Naive thymus-derived CD8-positive, alpha-beta T cell (primary cell): ENCODE results near the gene FGF1. TPM values are rescaled to one million over a fixed set of nuclear protein-coding genes. Genes with fewer than 3 reads are reported as not detected.

Experiments used
- ATAC-seq, 2 donors: fragments of 150-1000 bp; cut with Tn5 transposase in 1 of 2; sonication (Bioruptor Pico), chemical (Tn5 transposase) in 1 of 2; 1 replicate in 1 of 2; 2 replicates in 1 of 2; pipeline ENCODE4 v1.10.0; 2021; ENCODE audit warnings: mild to moderate bottlenecking in 2 of 2, moderate library complexity in 2 of 2
- POLR2A ChIA-PET: fragments of 350-600 bp; sonication (Branson Sonifier 250); formaldehyde crosslinking; loops from one replicate; lab custom pipeline; 2021; ENCODE audit warnings: antibody characterized with exemption; lab: Charles Lee
- DNase-seq, 10 donors: peaks; one replicate each; pipeline versions ENCODE4 v3.0.0 to v3.0.0-alpha.2; 2020 to 2022
- H3K27ac Mint-ChIP-seq, 10 donors: one replicate each; pipeline ENCODE4 v1.8.0; 2020 to 2022; ENCODE audit warnings: mild to moderate bottlenecking in 10 of 10, mixed read lengths in 10 of 10, moderate library complexity in 4 of 10, inconsistent platforms in 1 of 10
- H3K27me3 Mint-ChIP-seq, 5 donors: one replicate each; pipeline ENCODE4 v1.8.0; 2021 to 2022; ENCODE audit warnings: mixed read lengths in 5 of 5
- H3K36me3 Mint-ChIP-seq, 3 donors: one replicate each; pipeline ENCODE4 v1.8.0; 2020 to 2022; ENCODE audit warnings: mixed read lengths in 3 of 3, mild to moderate bottlenecking in 2 of 3, inconsistent platforms in 1 of 3
- H3K4me1 Mint-ChIP-seq, 4 donors: one replicate each; pipeline ENCODE4 v1.8.0; 2021 to 2022; ENCODE audit warnings: mixed read lengths in 4 of 4
- H3K4me3 Mint-ChIP-seq, 10 donors: one replicate each; pipeline ENCODE4 v1.8.0; 2020 to 2022; ENCODE audit warnings: mild to moderate bottlenecking in 10 of 10, mixed read lengths in 10 of 10, moderate library complexity in 6 of 10, inconsistent platforms in 1 of 10
- H3K9me3 Mint-ChIP-seq, 9 donors: one replicate each; pipeline ENCODE4 v1.8.0; 2020 to 2022; ENCODE audit warnings: mixed read lengths in 9 of 9, mild to moderate bottlenecking in 3 of 9, inconsistent platforms in 1 of 9, moderate library complexity in 1 of 9
- polyA plus RNA-seq, 3 donors: library from polyadenylated mRNA; unstranded; fragments of 300-500 nt; fragmentation: Illumina TruSeq; gene quantifications; one replicate each; pipeline ENCODE4 v1.2.3, GENCODE V29; 2021
- total RNA-seq, 8 experiments: library from RNA in 2 of 8; stranded (reverse) in 2 of 8; gene quantifications; one replicate each; pipeline ENCODE4 v1.2.3 and lab custom pipeline; 2021 to 2026

The FGF1 gene
- total and polyA plus RNA-seq, 5 experiments from 2014 or later: not detected

DNA sequence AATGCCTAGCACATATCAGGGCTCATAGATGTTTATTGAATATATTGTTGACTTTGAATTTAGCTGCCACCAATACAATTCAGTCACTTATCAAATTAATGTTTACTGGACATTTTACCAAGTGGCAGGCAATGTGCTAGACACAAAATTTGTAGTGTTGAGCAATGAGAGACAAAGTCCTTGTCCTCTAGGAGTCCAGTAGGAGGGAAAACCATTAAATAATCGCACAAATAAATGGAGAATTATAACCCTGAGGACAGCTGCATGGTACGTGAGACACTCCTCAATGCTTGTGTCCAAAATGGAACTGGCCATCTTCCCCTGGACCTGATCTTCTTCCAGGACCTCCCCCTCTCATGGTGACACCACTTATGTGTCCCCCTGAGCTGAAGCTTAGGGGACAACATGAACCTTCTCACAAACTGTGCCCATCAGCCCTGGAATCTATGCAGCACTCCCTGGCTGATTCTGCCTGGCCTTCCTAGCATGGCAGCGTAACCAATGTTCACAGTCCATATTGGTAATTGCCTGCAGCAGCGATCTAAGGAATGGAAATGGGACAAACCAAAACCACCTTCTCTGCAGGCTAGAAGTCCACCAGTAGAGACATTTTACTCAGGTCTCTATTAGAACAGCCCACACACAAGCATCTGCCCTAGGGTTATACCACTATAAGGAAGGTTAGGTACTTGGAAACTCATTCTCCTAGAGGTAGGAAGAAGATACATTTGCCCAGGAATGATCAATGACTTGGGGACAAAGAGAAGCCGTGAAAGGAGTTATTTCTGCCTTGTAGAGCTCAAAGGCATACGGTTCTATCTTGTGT is 75.5 kb downstream of the FGF1 start:
- Mint-ChIP-seq H3K4me3 (no peak overlapping the region), H3K4me1 (peaks cover 0 to 5% (median 3%) of the 10 kb centered on the region in 4 donors), H3K27me3 (peaks cover 6 to 55% (median 18%) of the 10 kb centered on the region in 5 donors), H3K9me3 (no peaks in the 10 kb centered on the region), H3K27ac (no peak overlapping the region), H3K36me3 (no peaks in the 10 kb centered on the region)
- POLR2A ChIA-PET: no interaction called here
- no peak for DNase-seq
- ATAC-seq: no peak

DNA sequence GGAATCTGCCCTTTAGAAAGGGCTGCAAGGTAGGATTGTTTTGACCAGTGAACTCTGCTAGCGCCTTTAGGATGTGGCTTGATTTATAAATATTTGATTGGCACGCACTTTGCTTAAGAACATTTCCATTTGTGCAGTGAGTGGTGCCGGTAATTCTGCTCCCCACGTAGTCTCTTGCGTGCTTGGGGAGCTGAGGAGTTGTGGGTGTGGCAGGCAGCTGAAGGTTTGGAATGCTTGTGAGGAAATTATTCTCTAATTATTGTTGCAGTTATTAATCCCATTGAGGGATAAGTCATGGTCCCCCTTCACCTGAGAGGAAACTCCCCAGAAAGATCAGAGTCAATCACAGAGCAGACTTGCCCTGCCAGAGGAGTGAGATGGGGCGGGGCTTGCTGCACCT is 76.7 kb downstream of the FGF1 start:
- POLR2A ChIA-PET: no interaction called here
- Mint-ChIP-seq H3K4me3 (no peak overlapping the region), H3K9me3 (no peaks in the 10 kb centered on the region), H3K36me3 (no peaks in the 10 kb centered on the region), H3K27me3 (peaks cover 6 to 57% (median 19%) of the 10 kb centered on the region in 5 donors), H3K4me1 (peaks cover 0 to 5% (median 3%) of the 10 kb centered on the region in 4 donors), H3K27ac (no peak overlapping the region)
- no peak for ATAC-seq
- DNase-seq: no peak

DNA sequence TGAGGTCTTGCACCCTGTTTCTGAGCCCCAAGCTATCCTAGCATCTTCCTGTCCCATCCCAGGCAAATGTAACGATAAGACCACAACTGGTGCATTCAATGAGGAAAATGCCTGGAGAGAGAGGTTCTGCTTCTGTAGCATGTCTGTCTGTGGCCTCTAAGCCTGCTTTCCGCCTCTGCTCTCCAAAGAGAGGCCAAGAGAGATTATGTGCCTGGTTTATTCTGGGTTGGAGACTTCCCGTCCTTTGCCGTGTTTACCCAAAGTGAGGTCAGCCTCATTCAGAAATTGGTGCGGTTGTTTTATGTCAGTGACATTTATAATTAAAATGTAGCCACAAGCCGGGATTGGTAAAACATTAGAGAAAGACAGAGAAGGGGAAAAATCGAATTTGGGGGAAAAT is 77.8 kb downstream of the FGF1 start:
- POLR2A ChIA-PET: no interaction called here
- DNase-seq: no peak

DNA sequence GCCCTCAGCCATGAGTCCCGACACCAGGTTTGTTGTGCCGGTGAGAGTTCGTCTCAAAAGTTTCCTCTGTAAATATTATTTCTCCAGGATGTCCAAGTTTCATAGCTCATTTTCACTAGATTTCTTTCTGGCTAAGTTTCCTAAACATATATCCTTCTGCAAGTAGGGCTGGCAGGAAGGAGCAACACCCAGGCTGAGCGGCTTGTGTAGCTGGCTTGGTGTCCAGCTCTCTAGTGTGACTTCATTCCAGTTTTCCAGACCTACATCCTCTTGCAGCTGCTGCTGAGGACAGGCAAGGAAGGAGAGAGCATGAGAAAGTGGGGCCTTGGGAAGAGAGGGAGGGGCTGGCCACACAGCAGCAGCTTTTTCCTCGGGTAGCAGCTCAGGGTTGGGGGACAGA is 80.3 kb downstream of the FGF1 start:
- DNase-seq (no peak), ATAC-seq (no peak)
- no peak overlapping the region for H3K4me3 Mint-ChIP-seq
- H3K36me3 Mint-ChIP-seq: no peaks in the 10 kb centered on the region
- H3K27me3 Mint-ChIP-seq: peaks cover 8 to 73% (median 22%) of the 10 kb centered on the region in 5 donors
- no peak overlapping the region for H3K27ac Mint-ChIP-seq
- H3K4me1 Mint-ChIP-seq: no peaks in the 10 kb centered on the region
- POLR2A ChIA-PET: no interaction called here
- H3K9me3 Mint-ChIP-seq: no peaks in the 10 kb centered on the region

More for the DNA sequence above, 77.8 kb downstream of the FGF1 start:
- Mint-ChIP-seq H3K27ac (no peak overlapping the region), H3K9me3 (no peaks in the 10 kb centered on the region), H3K4me1 (peaks cover 0 to 5% (median 3%) of the 10 kb centered on the region in 4 donors), H3K27me3 (peaks cover 8 to 68% (median 25%) of the 10 kb centered on the region in 5 donors), H3K4me3 (no peak overlapping the region), H3K36me3 (no peaks in the 10 kb centered on the region)
- no peak for ATAC-seq

DNA sequence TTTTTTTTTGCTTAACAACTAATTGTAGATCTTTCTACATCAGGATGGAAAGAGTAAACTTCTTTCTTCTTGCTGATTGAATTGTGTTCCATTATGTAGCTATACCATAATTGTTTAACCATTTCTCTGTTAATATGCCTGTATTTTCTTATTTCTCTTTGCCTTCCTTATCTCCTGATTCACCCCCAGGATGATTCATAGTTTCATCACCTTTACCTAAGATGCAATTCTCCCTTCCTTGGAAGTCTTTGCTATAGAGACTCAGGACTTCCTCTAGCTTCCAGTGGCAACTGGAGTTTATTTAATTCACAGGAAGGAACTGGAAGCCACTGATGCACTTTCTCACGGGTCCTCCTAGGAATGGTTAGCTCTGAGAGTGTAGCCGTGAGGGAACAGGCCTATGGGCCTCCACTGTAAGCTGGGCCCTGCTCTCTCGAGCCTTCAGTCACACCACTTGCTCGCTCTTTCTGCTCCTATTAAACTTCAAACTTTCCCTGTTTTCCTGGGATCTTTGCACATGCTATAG is 83.1 kb downstream of the FGF1 start:
- no peak overlapping the region for H3K27ac Mint-ChIP-seq
- POLR2A ChIA-PET: no interaction called here

DNA sequence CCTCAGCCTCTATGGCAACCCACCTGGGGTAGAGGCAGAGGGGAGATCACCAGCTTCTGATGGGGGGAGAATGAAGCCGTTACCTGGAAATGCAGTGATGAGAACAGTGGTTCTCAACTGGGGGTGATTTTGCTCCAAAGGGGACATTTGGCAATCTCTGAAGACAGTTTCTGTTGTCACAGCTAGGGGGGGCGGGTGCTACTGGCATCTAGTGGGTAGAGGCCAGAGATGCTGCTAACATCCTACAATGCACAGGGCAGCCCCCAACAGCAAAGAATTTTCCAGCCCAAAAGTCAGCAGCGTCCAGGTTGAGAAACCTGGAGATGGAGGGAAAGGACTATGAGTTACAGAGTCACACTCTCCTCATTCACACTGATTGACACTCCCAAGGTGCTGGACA is 84.5 kb downstream of the FGF1 start:
- POLR2A ChIA-PET: no interaction called here
- Mint-ChIP-seq H3K4me1 (no peaks in the 10 kb centered on the region), H3K27me3 (peaks cover 10 to 65% (median 17%) of the 10 kb centered on the region in 5 donors), H3K36me3 (no peaks in the 10 kb centered on the region), H3K4me3 (no peak overlapping the region), H3K9me3 (no peaks in the 10 kb centered on the region), H3K27ac (no peak overlapping the region)
- ATAC-seq (no peak), DNase-seq (no peak)

More for the DNA sequence above, 83.1 kb downstream of the FGF1 start:
- Mint-ChIP-seq H3K27me3 (peaks cover 10 to 77% (median 19%) of the 10 kb centered on the region in 5 donors), H3K4me3 (no peak overlapping the region), H3K4me1 (no peaks in the 10 kb centered on the region), H3K36me3 (no peaks in the 10 kb centered on the region), H3K9me3 (no peaks in the 10 kb centered on the region)
- ATAC-seq (no peak), DNase-seq (no peak)

DNA sequence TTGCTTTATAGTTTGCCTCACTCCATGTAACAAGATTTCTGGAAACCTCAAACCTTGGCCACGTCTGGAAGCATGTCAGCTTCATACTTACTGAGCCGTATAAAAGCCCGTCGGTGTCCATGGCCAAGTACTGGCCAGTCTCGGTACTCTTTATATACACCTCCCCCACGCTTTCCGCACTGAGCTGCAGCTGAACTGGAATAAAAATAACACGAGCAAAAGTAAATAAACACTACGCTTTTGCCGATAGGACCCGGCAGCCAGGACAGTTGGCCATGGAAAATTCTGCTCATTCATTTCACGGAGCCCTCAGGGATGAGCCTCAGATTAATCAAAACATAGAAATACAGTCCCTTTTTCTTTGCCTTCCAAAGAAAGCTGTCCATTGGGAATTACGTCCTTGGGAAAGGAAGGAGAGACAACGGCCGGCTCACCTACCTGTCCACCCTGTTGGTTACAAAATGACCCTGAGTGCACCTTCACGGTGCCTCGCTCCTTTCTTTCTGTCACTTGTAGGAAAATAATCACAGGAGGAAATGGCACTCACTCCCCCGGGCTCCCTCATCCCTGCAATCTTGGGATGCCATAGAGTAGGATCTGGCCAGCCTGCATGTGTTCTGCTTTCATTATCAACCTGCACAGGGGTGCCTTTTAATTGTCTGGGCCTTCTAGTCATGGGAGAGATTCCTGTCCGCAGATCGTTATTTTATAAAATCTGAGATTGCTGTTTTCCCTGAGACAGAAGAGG is 85.1 kb downstream of the FGF1 start:
- POLR2A ChIA-PET: no interaction called here
- Mint-ChIP-seq H3K36me3 (no peaks in the 10 kb centered on the region), H3K4me1 (no peaks in the 10 kb centered on the region), H3K27ac (no peak overlapping the region), H3K4me3 (no peak overlapping the region), H3K9me3 (no peaks in the 10 kb centered on the region), H3K27me3 (peaks cover 9 to 62% (median 16%) of the 10 kb centered on the region in 5 donors)
- no peak for DNase-seq
- no peak for ATAC-seq

DNA sequence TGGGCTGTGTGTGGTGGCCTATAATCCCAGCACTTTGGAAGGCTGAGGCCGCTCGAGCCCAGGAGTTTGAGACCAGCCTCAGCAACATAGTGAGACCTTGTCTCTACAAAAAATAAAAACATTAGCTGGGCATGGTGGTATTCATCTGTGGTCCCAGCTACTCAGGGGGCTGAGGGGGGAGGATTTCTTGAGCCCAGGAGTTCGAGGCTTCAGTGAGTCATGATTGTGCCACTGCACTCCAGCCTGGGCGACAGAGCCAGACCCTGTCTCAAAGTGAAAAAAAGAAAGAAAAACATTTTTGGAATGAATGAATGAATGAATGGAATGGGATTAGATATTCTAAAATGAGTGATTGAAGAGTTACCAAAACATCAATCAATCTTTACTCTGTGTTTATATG is 85.8 kb downstream of the FGF1 start:
- ATAC-seq (no peak), DNase-seq (no peak)
- Mint-ChIP-seq H3K4me1 (no peaks in the 10 kb centered on the region), H3K9me3 (no peaks in the 10 kb centered on the region), H3K4me3 (no peak overlapping the region), H3K27me3 (peaks cover 12 to 61% (median 16%) of the 10 kb centered on the region in 5 donors), H3K36me3 (peaks cover 0 to 4% (median 0%) of the 10 kb centered on the region in 3 donors), H3K27ac (no peak overlapping the region)
- POLR2A ChIA-PET: no interaction called here

DNA sequence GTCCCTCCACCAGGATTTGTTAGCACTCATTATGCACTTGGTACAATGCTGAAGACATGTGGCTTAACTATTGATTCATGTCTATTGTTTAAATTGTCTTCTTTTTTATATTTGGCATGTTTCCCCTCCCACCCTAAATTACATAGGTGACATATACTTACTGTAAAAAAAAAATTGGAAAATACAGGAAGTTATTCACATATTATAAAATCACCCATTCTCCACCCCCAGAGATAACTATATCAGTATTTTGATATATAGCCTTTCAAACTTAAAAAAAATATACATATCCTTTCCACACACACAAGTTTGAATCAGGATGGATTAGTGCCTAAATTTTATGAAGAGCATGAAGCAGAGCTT is 87.6 kb downstream of the FGF1 start:
- Mint-ChIP-seq H3K27me3 (peaks cover 12 to 64% (median 18%) of the 10 kb centered on the region in 5 donors), H3K4me3 (no peak overlapping the region), H3K27ac (no peak overlapping the region), H3K9me3 (peaks cover 0 to 3% (median 0%) of the 10 kb centered on the region in 9 donors), H3K4me1 (no peaks in the 10 kb centered on the region), H3K36me3 (peaks cover 0 to 4% (median 0%) of the 10 kb centered on the region in 3 donors)
- ATAC-seq (no peak), DNase-seq (no peak)
- POLR2A ChIA-PET: no interaction called here

DNA sequence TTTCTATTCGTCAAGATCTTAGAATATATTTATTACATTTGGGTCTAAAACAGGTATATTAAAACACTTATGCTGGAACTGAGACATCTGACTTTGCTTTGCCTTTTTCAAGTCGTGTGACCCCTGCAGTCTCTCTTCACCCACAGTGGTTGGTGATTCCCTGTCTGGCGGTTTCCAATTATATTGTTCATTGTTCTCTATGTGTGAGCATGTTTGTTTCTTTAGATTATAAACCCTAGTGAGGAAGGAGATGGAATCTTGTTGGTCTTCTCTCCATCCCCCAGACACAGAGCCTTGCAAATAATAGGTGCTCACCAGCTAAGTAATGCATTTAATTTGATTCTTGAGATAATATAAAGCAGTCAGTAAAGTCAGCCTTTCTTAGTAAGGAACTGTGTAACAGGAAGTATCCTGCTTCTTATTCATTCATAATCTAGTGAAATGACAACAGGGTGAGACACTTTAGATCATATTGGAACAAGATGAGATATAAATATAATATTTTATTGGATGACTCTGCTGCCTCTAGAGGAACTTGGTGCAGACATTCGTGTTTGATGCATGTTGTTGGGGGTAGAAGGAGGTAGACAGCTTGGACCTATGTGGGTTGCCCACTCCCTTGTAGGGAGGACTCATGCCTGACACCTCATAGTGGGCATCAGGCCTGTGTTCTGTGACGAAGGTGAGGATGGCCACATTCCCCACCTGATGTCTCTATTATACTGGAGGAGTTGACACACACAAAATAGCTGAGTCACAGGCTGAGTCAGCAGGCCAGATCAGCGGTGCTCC is 88.1 kb downstream of the FGF1 start:
- DNase-seq: no peak
- Mint-ChIP-seq H3K4me1 (no peaks in the 10 kb centered on the region), H3K27ac (no peak overlapping the region), H3K27me3 (peaks cover 8 to 59% (median 16%) of the 10 kb centered on the region in 5 donors), H3K9me3 (peaks cover 0 to 3% (median 0%) of the 10 kb centered on the region in 9 donors), H3K4me3 (no peak overlapping the region), H3K36me3 (peaks cover 0 to 4% (median 0%) of the 10 kb centered on the region in 3 donors)
- POLR2A ChIA-PET: no interaction called here
- no peak for ATAC-seq

DNA sequence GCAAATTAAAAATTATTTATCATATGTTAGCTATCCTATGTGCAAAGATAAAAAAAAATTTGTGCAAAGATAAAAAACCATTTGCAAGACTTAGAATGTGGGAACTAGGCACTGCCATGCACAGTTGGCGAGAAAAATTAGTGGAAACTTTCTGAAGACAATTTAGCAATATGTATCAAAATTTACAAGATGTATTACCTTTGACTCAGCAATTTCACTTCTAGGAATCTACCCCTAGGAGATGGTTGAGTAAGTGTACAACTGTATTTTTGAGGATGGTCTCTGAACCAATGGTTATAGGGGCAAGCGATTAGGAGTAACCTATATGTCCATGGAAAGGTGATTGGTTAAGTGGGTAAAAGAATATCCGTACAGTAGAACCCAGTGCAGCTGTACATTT is 88.9 kb downstream of the FGF1 start:
- peaks cover 8 to 53% (median 16%) of the 10 kb centered on the region in 5 donors for H3K27me3 Mint-ChIP-seq
- ATAC-seq (no peak), DNase-seq (no peak)
- H3K4me1 Mint-ChIP-seq: no peaks in the 10 kb centered on the region
- peaks cover 0 to 3% (median 0%) of the 10 kb centered on the region in 9 donors for H3K9me3 Mint-ChIP-seq
- POLR2A ChIA-PET: no interaction called here
- H3K36me3 Mint-ChIP-seq: peaks cover 0 to 4% (median 0%) of the 10 kb centered on the region in 3 donors
- no peak overlapping the region for H3K4me3 Mint-ChIP-seq
- no peak overlapping the region for H3K27ac Mint-ChIP-seq

DNA sequence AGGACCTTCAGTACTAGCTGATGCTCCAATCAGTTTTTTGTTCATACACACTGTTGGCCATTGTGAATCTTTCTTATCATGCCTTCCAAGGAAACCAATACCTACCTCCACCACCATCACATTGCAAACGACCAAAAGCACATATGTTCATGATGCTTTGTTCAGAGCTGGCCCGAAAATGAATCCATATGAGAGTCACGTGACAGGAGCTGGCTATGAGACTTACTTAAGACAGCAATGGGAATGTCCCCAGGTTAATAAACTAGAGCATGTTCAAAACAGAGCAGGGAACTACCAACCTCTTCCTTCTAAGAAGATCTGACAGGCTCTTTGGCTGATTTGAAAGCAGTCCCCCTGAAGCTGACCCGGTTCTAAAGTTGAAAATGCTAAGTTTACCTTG is 93.5 kb downstream of the FGF1 start:
- no peak overlapping the region for H3K4me3 Mint-ChIP-seq
- no peak overlapping the region for H3K27ac Mint-ChIP-seq
- H3K9me3 Mint-ChIP-seq: peaks cover 0 to 3% (median 0%) of the 10 kb centered on the region in 9 donors
- ATAC-seq (no peak), DNase-seq (no peak)
- H3K27me3 Mint-ChIP-seq: peaks cover 16 to 47% (median 19%) of the 10 kb centered on the region in 5 donors
- peaks cover 0 to 4% (median 0%) of the 10 kb centered on the region in 3 donors for H3K36me3 Mint-ChIP-seq
- POLR2A ChIA-PET: no interaction called here
- no peaks in the 10 kb centered on the region for H3K4me1 Mint-ChIP-seq
